DMS153 treated with DMSO at 0.1 percent for 48 hours (cell line): ENCODE results near the gene CARD16.
"Not testable (repeated sequence)": the region's sequence is repeated elsewhere in the genome, so short reads cannot be mapped to it uniquely, and the experiment has no call there.

Experiments
- DNase-seq: peaks from one replicate; lab custom pipeline; 2025; ENCODE audit not compliant: unreplicated experiment; lab: John Stamatoyannopoulos, UW

The CARD16 gene

GRCh38 chr11:105044557-105045524 lies at the start of gene CARD16:
Gene CARD16, minus strand, starts transcription at chr11:105045335. Its CDS starts 38 bp downstream, at chr11:105045297.
- not testable (repeated sequence) for DNase-seq

- no peak for DNase-seq
Observed at GRCh38 chr11:105092256-105093239, 47.4 kb upstream of the CARD16 start.

- no peak for DNase-seq
Observed at GRCh38 chr11:105081412-105082150, 36.4 kb upstream of the CARD16 start.

GRCh38 chr11:105080171-105080906 lies 35.2 kb upstream of the CARD16 start:
- DNase-seq = not testable (repeated sequence)

- no peak for DNase-seq
Observed at GRCh38 chr11:105078283-105078682, 33.1 kb upstream of the CARD16 start.

GRCh38 chr11:105077141-105077790 lies 32.1 kb upstream of the CARD16 start:
- DNase-seq = not testable (repeated sequence)

- no peak for DNase-seq
Observed at GRCh38 chr11:105074166-105074530, 29.0 kb upstream of the CARD16 start.

- DNase-seq = no peak
Observed at GRCh38 chr11:105073456-105074165, 28.5 kb upstream of the CARD16 start.

- not testable (repeated sequence) for DNase-seq
Observed at GRCh38 chr11:105072080-105072479, 26.9 kb upstream of the CARD16 start.

GRCh38 chr11:105071089-105071732 lies 26.1 kb upstream of the CARD16 start:
- no peak for DNase-seq

GRCh38 chr11:105070306-105070705 lies 25.2 kb upstream of the CARD16 start:
- no peak for DNase-seq

GRCh38 chr11:105069749-105070148 lies 24.6 kb upstream of the CARD16 start:
- not testable (repeated sequence) for DNase-seq

GRCh38 chr11:105063245-105063941 lies 18.3 kb upstream of the CARD16 start:
- DNase-seq = not testable (repeated sequence)

- DNase-seq = no peak
Observed at GRCh38 chr11:105057432-105057831, 12.3 kb upstream of the CARD16 start.

GRCh38 chr11:105056446-105056845 lies 11.3 kb upstream of the CARD16 start:
- DNase-seq = no peak

GRCh38 chr11:105054723-105055493 lies 9.8 kb upstream of the CARD16 start:
- no peak for DNase-seq

- DNase-seq = no peak
Observed at GRCh38 chr11:105052487-105052886, 7.4 kb upstream of the CARD16 start.
